H7 (cell line): ENCODE measurements around the gene C2orf72. TPM values are rescaled to one million over a fixed set of nuclear protein-coding genes. Genes with fewer than 3 reads are reported as not detected.

Experiments used
- DNase-seq: peaks from one replicate; pipeline ENCODE4 v3.0.0; 2012
- H3K27me3 ChIP-seq: 2 replicates; pipeline ENCODE4 v1.6.0; 2011; ENCODE audit warnings: mild to moderate bottlenecking, low read length; ENCODE audit not compliant: control insufficient read depth, insufficient read depth
- H3K36me3 ChIP-seq: replicated peaks from 2 replicates; pipeline ENCODE4 v1.5.1; 2011; ENCODE audit warnings: low read length; ENCODE audit not compliant: control insufficient read depth, insufficient read depth
- H3K4me3 ChIP-seq: 2 replicates; pipeline ENCODE4 v1.5.1; 2011; ENCODE audit warnings: low read depth, mild to moderate bottlenecking, control low read depth, low read length, moderate library complexity; ENCODE audit not compliant: insufficient read depth
- total RNA-seq: library from RNA; depleted of rRNA; stranded (reverse); fragments of >200 nt; shearing (Covaris generic); gene quantifications from 2 replicates; pipeline ENCODE4 v1.2.3, GENCODE V29; 2014

The C2orf72 gene
- total RNA-seq, 1 experiment from 2014 or later, result 0.69 TPM

- Histone ChIP-seq H3K4me3 (no peak overlapping the region), H3K36me3 (no peaks in the 10 kb centered on the region), H3K27me3 (peaks cover 6% of the 10 kb centered on the region)
- DNase-seq, result no peak
These were observed 10.1 kb downstream of the C2orf72 start for GRCh38 chr2:231047274-231047922.

- Histone ChIP-seq H3K36me3 (no peaks in the 10 kb centered on the region), H3K27me3 (peaks cover 9% of the 10 kb centered on the region), H3K4me3 (no peak overlapping the region)
- no peak for DNase-seq
These were observed 10.9 kb downstream of the C2orf72 start for GRCh38 chr2:231047923-231048915.

- no peak for DNase-seq
- no peaks in the 10 kb centered on the region for H3K36me3 ChIP-seq
- H3K4me3 ChIP-seq, result no peak overlapping the region
- peaks cover 12% of the 10 kb centered on the region for H3K27me3 ChIP-seq
These were observed 12.1 kb downstream of the C2orf72 start for GRCh38 chr2:231049286-231050017.

- no peaks in the 10 kb centered on the region for H3K36me3 ChIP-seq
- DNase-seq, result no peak
- H3K4me3 ChIP-seq, result no peak overlapping the region
- H3K27me3 ChIP-seq, result peaks cover 12% of the 10 kb centered on the region
These were observed 12.9 kb downstream of the C2orf72 start for GRCh38 chr2:231050018-231050901.

- Histone ChIP-seq H3K27me3 (peaks cover 12% of the 10 kb centered on the region), H3K36me3 (no peaks in the 10 kb centered on the region), H3K4me3 (no peak overlapping the region)
- no peak for DNase-seq
These were observed 13.8 kb downstream of the C2orf72 start for GRCh38 chr2:231051116-231051515.

- peak overlapping the region; percentile 60 for H3K4me3 ChIP-seq
- peaks cover 12% of the 10 kb centered on the region for H3K27me3 ChIP-seq
- peak; percentile 93 for DNase-seq
- no peaks in the 10 kb centered on the region for H3K36me3 ChIP-seq
These were observed 15.4 kb downstream of the C2orf72 start for GRCh38 chr2:231052494-231053451.

GRCh38 chr2:231053846-231054245 lies 16.5 kb downstream of the C2orf72 start:
- no peak for DNase-seq
- H3K4me3 ChIP-seq, result no peak overlapping the region
- peaks cover 12% of the 10 kb centered on the region for H3K27me3 ChIP-seq
- H3K36me3 ChIP-seq, result no peaks in the 10 kb centered on the region

GRCh38 chr2:231056453-231057416 lies 19.4 kb downstream of the C2orf72 start, which contains the start of gene PSMD1:
PSMD1 (plus strand) TSS chr2:231056867; CDS start chr2:231057026, 159 bp downstream.
- H3K4me3 ChIP-seq, result peak within 1 kb of the TSS; percentile 96
- peaks cover 11% of the 10 kb centered on the region for H3K27me3 ChIP-seq
- DNase-seq, result peak; percentile 96
- no peaks in the 10 kb centered on the region; the same call in 1 of the 2 replicates for H3K36me3 ChIP-seq

GRCh38 chr2:231057590-231057989 lies 20.3 kb downstream of the C2orf72 start:
- Histone ChIP-seq H3K36me3 (peaks cover 3% of the 10 kb centered on the region), H3K4me3 (peak overlapping the region; percentile 96), H3K27me3 (peaks cover 5% of the 10 kb centered on the region)
- no peak for DNase-seq

GRCh38 chr2:231058761-231059550 lies 21.6 kb downstream of the C2orf72 start:
- DNase-seq, result no peak
- Histone ChIP-seq H3K27me3 (peaks cover 2% of the 10 kb centered on the region; the same call in 1 of the 2 replicates), H3K36me3 (peaks cover 12% of the 10 kb centered on the region), H3K4me3 (no peak overlapping the region)

GRCh38 chr2:231059756-231060155 lies 22.4 kb downstream of the C2orf72 start:
- no peak for DNase-seq
- Histone ChIP-seq H3K27me3 (no peaks in the 10 kb centered on the region), H3K4me3 (no peak overlapping the region), H3K36me3 (peaks cover 13% of the 10 kb centered on the region)
